Measurements from ENCODE around the gene SIRPA. TPM values are rescaled to one million over a fixed set of nuclear protein-coding genes. Genes with fewer than 3 reads are reported as not detected.
"Not testable (repeated sequence)": the region's sequence is repeated elsewhere in the genome, so short reads cannot be mapped to it uniquely, and the experiment has no call there.

SIRPA gene
- total RNA-seq, 1 donor from 2014 or later = 8.9 TPM

GRCh38 chr20:1912646-1913045 is 17.4 kb downstream of the SIRPA start:
- Histone ChIP-seq H3K27ac (ENCODE audit: low read depth, low read length) (no peak overlapping the region), H3K9ac (ENCODE audit: low read depth in 1 of 3, low read length in 3 of 3) (no peak overlapping the region), H3K9me3 (ENCODE audit: control insufficient read depth in 3 of 3, low read length in 3 of 3) (no peaks in the 10 kb centered on the region), H3K4me1 (ENCODE audit: control insufficient read depth in 3 of 3, insufficient read depth in 3 of 3, low read length in 3 of 3) (no peaks in the 10 kb centered on the region), H3K36me3 (ENCODE audit: control insufficient read depth in 3 of 3, insufficient read depth in 3 of 3, low read length in 3 of 3) (peaks cover 10 to 34% (median 16%) of the 10 kb centered on the region in 3 donors), H3K4me3 (ENCODE audit: low read length in 3 of 3) (no peak overlapping the region), H3K27me3 (ENCODE audit: control insufficient read depth in 3 of 3, insufficient read depth in 3 of 3, low read length in 3 of 3) (no peaks in the 10 kb centered on the region)

DNA sequence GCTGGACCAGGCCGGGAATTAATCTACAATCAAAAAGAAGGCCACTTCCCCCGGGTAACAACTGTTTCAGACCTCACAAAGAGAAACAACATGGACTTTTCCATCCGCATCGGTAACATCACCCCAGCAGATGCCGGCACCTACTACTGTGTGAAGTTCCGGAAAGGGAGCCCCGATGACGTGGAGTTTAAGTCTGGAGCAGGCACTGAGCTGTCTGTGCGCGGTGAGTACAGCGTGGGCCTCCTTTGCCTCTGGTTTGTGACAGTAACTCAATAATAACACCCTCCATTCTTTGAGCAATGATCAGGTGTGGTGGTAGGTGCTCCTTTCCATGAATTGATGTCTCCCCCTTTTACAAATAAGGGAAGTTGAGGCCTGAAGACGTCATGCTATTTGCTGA is 20.0 kb downstream of the SIRPA start:
- not testable (repeated sequence) for H3K27me3 ChIP-seq (ENCODE audit: control insufficient read depth in 3 of 3, insufficient read depth in 3 of 3, low read length in 3 of 3); H3K9ac ChIP-seq (ENCODE audit: low read depth in 1 of 3, low read length in 3 of 3); H3K9me3 ChIP-seq (ENCODE audit: control insufficient read depth in 3 of 3, low read length in 3 of 3); H3K27ac ChIP-seq (ENCODE audit: low read depth, low read length); H3K4me1 ChIP-seq (ENCODE audit: control insufficient read depth in 3 of 3, insufficient read depth in 3 of 3, low read length in 3 of 3); H3K4me3 ChIP-seq (ENCODE audit: low read length in 3 of 3)
- peaks cover 13 to 31% (median 13%) of the 10 kb centered on the region in 3 donors for H3K36me3 ChIP-seq (ENCODE audit: control insufficient read depth in 3 of 3, insufficient read depth in 3 of 3, low read length in 3 of 3)

GRCh38 chr20:1915725-1916124 is 20.5 kb downstream of the SIRPA start:
- no peaks in the 10 kb centered on the region for H3K27me3 ChIP-seq (ENCODE audit: control insufficient read depth in 3 of 3, insufficient read depth in 3 of 3, low read length in 3 of 3)
- no peak overlapping the region for H3K9ac ChIP-seq (ENCODE audit: low read depth in 1 of 3, low read length in 3 of 3)
- no peaks in the 10 kb centered on the region for H3K4me1 ChIP-seq (ENCODE audit: control insufficient read depth in 3 of 3, insufficient read depth in 3 of 3, low read length in 3 of 3)
- no peak overlapping the region for H3K27ac ChIP-seq (ENCODE audit: low read depth, low read length)
- peaks cover 13 to 28% (median 13%) of the 10 kb centered on the region in 3 donors for H3K36me3 ChIP-seq (ENCODE audit: control insufficient read depth in 3 of 3, insufficient read depth in 3 of 3, low read length in 3 of 3)
- no peak overlapping the region for H3K4me3 ChIP-seq (ENCODE audit: low read length in 3 of 3)
- H3K9me3 ChIP-seq (ENCODE audit: control insufficient read depth in 3 of 3, low read length in 3 of 3) = no peaks in the 10 kb centered on the region

- Histone ChIP-seq H3K27me3 (ENCODE audit: control insufficient read depth in 3 of 3, insufficient read depth in 3 of 3, low read length in 3 of 3) (no peaks in the 10 kb centered on the region), H3K9me3 (ENCODE audit: control insufficient read depth in 3 of 3, low read length in 3 of 3) (no peaks in the 10 kb centered on the region), H3K36me3 (ENCODE audit: control insufficient read depth in 3 of 3, insufficient read depth in 3 of 3, low read length in 3 of 3) (peaks cover 15 to 31% (median 16%) of the 10 kb centered on the region in 3 donors), H3K27ac (ENCODE audit: low read depth, low read length) (no peak overlapping the region), H3K4me1 (ENCODE audit: control insufficient read depth in 3 of 3, insufficient read depth in 3 of 3, low read length in 3 of 3) (no peaks in the 10 kb centered on the region), H3K4me3 (ENCODE audit: low read length in 3 of 3) (no peak overlapping the region), H3K9ac (ENCODE audit: low read depth in 1 of 3, low read length in 3 of 3) (no peak overlapping the region)
Observed at GRCh38 chr20:1917786-1918185, 22.6 kb downstream of the SIRPA start.

- H3K27me3 ChIP-seq (ENCODE audit: control insufficient read depth in 3 of 3, insufficient read depth in 3 of 3, low read length in 3 of 3) = no peaks in the 10 kb centered on the region
- H3K36me3 ChIP-seq (ENCODE audit: control insufficient read depth in 3 of 3, insufficient read depth in 3 of 3, low read length in 3 of 3) = peaks cover 17 to 36% (median 24%) of the 10 kb centered on the region in 3 donors
- H3K9me3 ChIP-seq (ENCODE audit: control insufficient read depth in 3 of 3, low read length in 3 of 3) = no peaks in the 10 kb centered on the region
- H3K4me1 ChIP-seq (ENCODE audit: control insufficient read depth in 3 of 3, insufficient read depth in 3 of 3, low read length in 3 of 3) = no peaks in the 10 kb centered on the region
- H3K9ac ChIP-seq (ENCODE audit: low read depth in 1 of 3, low read length in 3 of 3) = no peak overlapping the region
- no peak overlapping the region for H3K27ac ChIP-seq (ENCODE audit: low read depth, low read length)
- H3K4me3 ChIP-seq (ENCODE audit: low read length in 3 of 3) = no peak overlapping the region
Observed at GRCh38 chr20:1918491-1919165, 23.4 kb downstream of the SIRPA start.

DNA sequence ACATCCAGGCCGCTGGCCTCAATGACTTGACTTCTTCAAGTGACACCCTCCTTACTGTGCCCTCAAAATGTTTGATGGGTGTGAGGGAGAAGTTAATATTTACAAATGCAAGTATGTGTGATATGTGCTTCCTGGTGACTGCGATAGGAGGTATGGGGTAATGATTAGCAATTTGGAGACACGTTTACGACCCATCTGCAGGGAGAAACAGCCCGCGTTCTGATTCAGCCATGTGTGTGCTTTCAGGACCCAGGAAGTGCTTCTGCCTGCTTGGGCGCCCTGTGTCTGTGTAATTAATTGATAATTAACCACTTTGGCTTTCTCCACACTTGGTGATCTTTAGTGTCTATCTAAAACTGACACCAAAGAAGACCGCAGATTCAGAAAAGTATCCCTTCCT is 25.0 kb downstream of the SIRPA start:
- Histone ChIP-seq H3K9me3 (ENCODE audit: control insufficient read depth in 3 of 3, low read length in 3 of 3) (no peaks in the 10 kb centered on the region), H3K27ac (ENCODE audit: low read depth, low read length) (no peak overlapping the region), H3K36me3 (ENCODE audit: control insufficient read depth in 3 of 3, insufficient read depth in 3 of 3, low read length in 3 of 3) (peaks cover 22 to 39% (median 26%) of the 10 kb centered on the region in 3 donors), H3K4me3 (ENCODE audit: low read length in 3 of 3) (no peak overlapping the region), H3K9ac (ENCODE audit: low read depth in 1 of 3, low read length in 3 of 3) (no peak overlapping the region), H3K4me1 (ENCODE audit: control insufficient read depth in 3 of 3, insufficient read depth in 3 of 3, low read length in 3 of 3) (no peaks in the 10 kb centered on the region), H3K27me3 (ENCODE audit: control insufficient read depth in 3 of 3, insufficient read depth in 3 of 3, low read length in 3 of 3) (no peaks in the 10 kb centered on the region)

DNA sequence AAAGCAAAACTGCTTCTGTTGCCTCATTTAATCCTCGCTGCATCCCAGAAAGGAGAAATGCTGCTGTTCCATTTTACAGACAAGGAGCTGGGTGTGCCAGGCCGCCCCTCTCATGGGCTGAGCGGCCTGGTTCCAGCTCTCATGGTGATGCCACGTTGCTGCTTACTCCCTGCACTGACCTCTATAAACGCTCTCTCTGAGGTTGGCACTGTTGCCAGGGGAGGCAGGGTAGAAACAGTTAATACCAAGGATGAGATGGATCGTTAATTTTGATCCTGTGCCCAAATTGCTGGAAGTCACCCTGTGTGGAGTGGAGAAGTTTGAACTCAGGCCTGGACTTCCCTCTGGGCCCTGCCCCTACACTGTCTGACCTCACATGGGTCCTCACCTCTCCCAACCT is 25.6 kb downstream of the SIRPA start:
- H3K9ac ChIP-seq (ENCODE audit: low read depth in 1 of 3, low read length in 3 of 3) = no peak overlapping the region

DNA sequence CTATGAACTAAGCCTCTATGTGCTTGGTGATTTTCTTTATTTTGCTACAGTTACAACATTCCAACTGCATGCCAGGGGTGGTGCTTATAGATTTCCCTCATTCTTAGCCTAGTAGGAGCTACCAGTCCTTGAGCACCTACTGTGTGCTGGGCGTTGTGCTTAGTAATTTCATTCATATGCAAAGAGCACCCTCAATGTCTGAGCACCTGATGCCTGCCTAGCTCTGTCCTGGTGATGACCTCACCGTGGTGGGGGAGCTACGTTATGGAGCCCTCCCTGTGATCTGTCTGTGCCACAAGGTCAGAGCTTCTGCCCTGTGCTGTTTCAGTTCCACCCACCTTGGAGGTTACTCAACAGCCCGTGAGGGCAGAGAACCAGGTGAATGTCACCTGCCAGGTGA is 26.8 kb downstream of the SIRPA start:
- not testable (repeated sequence) for H3K27ac ChIP-seq (ENCODE audit: low read depth, low read length); H3K4me3 ChIP-seq (ENCODE audit: low read length in 3 of 3); H3K9ac ChIP-seq (ENCODE audit: low read depth in 1 of 3, low read length in 3 of 3); H3K9me3 ChIP-seq (ENCODE audit: control insufficient read depth in 3 of 3, low read length in 3 of 3); H3K27me3 ChIP-seq (ENCODE audit: control insufficient read depth in 3 of 3, insufficient read depth in 3 of 3, low read length in 3 of 3); H3K4me1 ChIP-seq (ENCODE audit: control insufficient read depth in 3 of 3, insufficient read depth in 3 of 3, low read length in 3 of 3)
- peaks cover 14 to 26% (median 20%) of the 10 kb centered on the region in 3 donors for H3K36me3 ChIP-seq (ENCODE audit: control insufficient read depth in 3 of 3, insufficient read depth in 3 of 3, low read length in 3 of 3)

More for the DNA sequence above, 25.6 kb downstream of the SIRPA start:
- Histone ChIP-seq H3K36me3 (ENCODE audit: control insufficient read depth in 3 of 3, insufficient read depth in 3 of 3, low read length in 3 of 3) (peaks cover 16 to 35% (median 23%) of the 10 kb centered on the region in 3 donors), H3K4me1 (ENCODE audit: control insufficient read depth in 3 of 3, insufficient read depth in 3 of 3, low read length in 3 of 3) (no peaks in the 10 kb centered on the region), H3K27me3 (ENCODE audit: control insufficient read depth in 3 of 3, insufficient read depth in 3 of 3, low read length in 3 of 3) (no peaks in the 10 kb centered on the region), H3K4me3 (ENCODE audit: low read length in 3 of 3) (no peak overlapping the region), H3K27ac (ENCODE audit: low read depth, low read length) (no peak overlapping the region), H3K9me3 (ENCODE audit: control insufficient read depth in 3 of 3, low read length in 3 of 3) (no peaks in the 10 kb centered on the region)

- H3K36me3 ChIP-seq (ENCODE audit: control insufficient read depth in 3 of 3, insufficient read depth in 3 of 3, low read length in 3 of 3) = peaks cover 10 to 22% (median 20%) of the 10 kb centered on the region in 3 donors
- H3K9ac ChIP-seq (ENCODE audit: low read depth in 1 of 3, low read length in 3 of 3) = no peak overlapping the region
- H3K27me3 ChIP-seq (ENCODE audit: control insufficient read depth in 3 of 3, insufficient read depth in 3 of 3, low read length in 3 of 3) = no peaks in the 10 kb centered on the region
- no peak overlapping the region for H3K27ac ChIP-seq (ENCODE audit: low read depth, low read length)
- H3K9me3 ChIP-seq (ENCODE audit: control insufficient read depth in 3 of 3, low read length in 3 of 3) = no peaks in the 10 kb centered on the region
- no peaks in the 10 kb centered on the region for H3K4me1 ChIP-seq (ENCODE audit: control insufficient read depth in 3 of 3, insufficient read depth in 3 of 3, low read length in 3 of 3)
- H3K4me3 ChIP-seq (ENCODE audit: low read length in 3 of 3) = no peak overlapping the region
Observed at GRCh38 chr20:1922786-1923185, 27.6 kb downstream of the SIRPA start.

DNA sequence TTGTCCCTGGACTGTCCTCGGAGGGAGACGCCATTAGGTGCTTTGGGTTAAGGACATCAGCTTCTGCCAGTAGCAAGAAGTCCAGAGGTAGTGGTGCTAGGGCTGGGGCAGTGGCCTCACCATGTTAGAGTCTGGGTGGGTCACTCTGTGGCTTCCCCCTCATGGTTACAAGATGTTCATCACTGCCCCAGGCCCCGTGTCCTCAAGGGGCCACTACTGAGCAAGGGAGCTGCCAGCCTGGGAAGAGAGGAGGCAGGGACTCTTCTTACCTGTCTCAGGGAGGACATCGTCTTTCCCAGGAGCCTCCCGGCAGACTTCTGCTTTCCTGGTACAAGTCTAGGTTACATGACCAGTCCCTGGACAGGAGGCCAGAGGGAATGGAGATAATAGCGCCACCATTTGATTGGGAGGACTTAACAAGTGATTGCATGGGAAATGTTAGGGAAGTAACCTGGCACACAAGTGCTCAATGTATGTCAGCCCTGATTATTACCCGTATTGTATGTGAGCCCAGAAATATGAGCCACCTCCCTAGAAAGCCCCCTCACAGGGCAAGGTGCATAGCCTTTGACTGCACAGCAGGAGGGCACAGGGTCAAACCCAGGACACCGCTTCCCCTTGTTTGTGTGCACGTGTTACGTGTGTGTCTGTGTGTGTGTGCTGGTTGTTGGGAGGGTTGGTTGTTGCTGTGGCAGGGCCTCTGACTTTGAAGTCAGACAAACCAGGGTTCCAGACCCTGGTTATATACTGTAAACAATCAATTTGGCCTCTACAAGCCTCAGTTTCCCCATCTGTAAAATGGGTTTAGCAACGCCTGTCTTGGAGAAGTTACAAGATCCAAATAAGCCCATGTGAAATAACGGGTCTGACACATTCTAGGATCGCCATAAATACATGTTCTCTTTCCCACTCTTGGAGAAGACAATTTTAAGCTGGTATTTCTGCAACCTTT is 30.0 kb downstream of the SIRPA start:
- no peak overlapping the region for H3K4me3 ChIP-seq (ENCODE audit: low read length in 3 of 3)
- no peak overlapping the region for H3K9ac ChIP-seq (ENCODE audit: low read depth in 1 of 3, low read length in 3 of 3)
- H3K27ac ChIP-seq (ENCODE audit: low read depth, low read length) = no peak overlapping the region
- H3K9me3 ChIP-seq (ENCODE audit: control insufficient read depth in 3 of 3, low read length in 3 of 3) = no peaks in the 10 kb centered on the region
- H3K36me3 ChIP-seq (ENCODE audit: control insufficient read depth in 3 of 3, insufficient read depth in 3 of 3, low read length in 3 of 3) = peaks cover 10 to 22% (median 14%) of the 10 kb centered on the region in 3 donors
- peaks cover 0 to 12% (median 10%) of the 10 kb centered on the region in 3 donors for H3K4me1 ChIP-seq (ENCODE audit: control insufficient read depth in 3 of 3, insufficient read depth in 3 of 3, low read length in 3 of 3)
- no peaks in the 10 kb centered on the region for H3K27me3 ChIP-seq (ENCODE audit: control insufficient read depth in 3 of 3, insufficient read depth in 3 of 3, low read length in 3 of 3)
